Endothelial cell of umbilical vein (primary cell): ENCODE measurements around the gene ISL1. TPM values are rescaled to one million over a fixed set of nuclear protein-coding genes. Genes with fewer than 3 reads are reported as not detected.
A peak's percentile ranks its signal among the peaks of the same experiment; 100 is the strongest.

ENCODE experiments used
- Bru-seq: library from RNA; stranded (reverse); fragments of 400-500 nt; gene quantifications from one replicate; lab custom pipeline; 2021; lab: Mats Ljungman, UMichigan
- BruChase-seq, 2 experiments: library from RNA; stranded (reverse); fragments of 400-500 nt; gene quantifications; one replicate each; lab custom pipeline; 2021; lab: Mats Ljungman, UMichigan
- BruUV-seq: library from RNA; stranded (reverse); fragments of 400-500 nt; replicated peaks from 2 replicates; lab custom pipeline; 2021; lab: Mats Ljungman, UMichigan
- CTCF ChIA-PET: fragments of 300-600, 350-600 bp; sonication (Branson Sonifier 250); formaldehyde crosslinking; loops from one replicate; lab custom pipeline; 2021; ENCODE audit warnings: antibody characterized with exemption, inconsistent platforms; lab: Charles Lee
- POLR2A ChIA-PET: fragments of 300-600, 350-600 bp; sonication (Branson Sonifier 250); formaldehyde crosslinking; loops from one replicate; lab custom pipeline; 2021; ENCODE audit warnings: antibody characterized with exemption, inconsistent platforms; lab: Charles Lee
- DNase-seq: peaks from one replicate; pipeline ENCODE4 v3.0.0-alpha.2; 2011; ENCODE audit warnings: low read depth, low spot score
- FAIRE-seq: peaks from 2 replicates; lab custom pipeline; 2011; peaks lifted over from hg19 to GRCh38; lab: Jason Lieb, UNC
- H2AFZ ChIP-seq: 2 replicates; pipeline ENCODE4 v1.6.0; 2012; ENCODE audit warnings: low read depth, low read length, control low read depth, inconsistent platforms
- H3K27ac ChIP-seq: 2 replicates; pipeline ENCODE4 v1.5.1; 2011; ENCODE audit warnings: low read depth, mild to moderate bottlenecking, control low read depth, low read length, moderate library complexity; ENCODE audit not compliant: insufficient read depth
- H3K27me3 ChIP-seq, 2 experiments: 2 replicates each; pipeline versions ENCODE4 v1.6.0 to v1.6.1; 2011; ENCODE audit warnings: low read length in 2 of 2, mixed read lengths in 1 of 2; ENCODE audit not compliant: control insufficient read depth in 2 of 2, insufficient read depth in 2 of 2
- H3K36me3 ChIP-seq, 2 experiments: 2 replicates in 1 of 2; 3 replicates in 1 of 2; pipeline ENCODE4 v1.5.1; 2011; ENCODE audit warnings: low read length in 2 of 2, mild to moderate bottlenecking in 1 of 2, moderate library complexity in 1 of 2; ENCODE audit not compliant: control insufficient read depth in 2 of 2, insufficient read depth in 2 of 2; ENCODE audit errors: extremely low read depth in 1 of 2
- H3K4me1 ChIP-seq: 3 replicates; pipeline ENCODE4 v1.5.1; 2011; ENCODE audit warnings: mild to moderate bottlenecking, low read length; ENCODE audit not compliant: control insufficient read depth, insufficient read depth; ENCODE audit errors: extremely low read depth
- H3K4me2 ChIP-seq: 2 replicates; pipeline ENCODE4 v1.6.1; 2011; ENCODE audit warnings: low read length, control low read depth, mixed read lengths; ENCODE audit not compliant: insufficient read depth
- H3K4me3 ChIP-seq, 3 experiments: fragments of 200-600 bp in 1 of 3; sonication (generic), shearing (Covaris generic) in 1 of 3; replicated peaks in 1 of 3; 2 replicates each; pipeline ENCODE4 v1.5.1; 2011 to 2016; ENCODE audit warnings: control low read depth in 3 of 3, low read length in 3 of 3, mild to moderate bottlenecking in 2 of 3, inconsistent platforms in 1 of 3, low read depth in 1 of 3, moderate library complexity in 1 of 3; ENCODE audit not compliant: insufficient read depth in 1 of 3
- H3K79me2 ChIP-seq: 2 replicates; pipeline ENCODE4 v1.6.0; 2012; ENCODE audit warnings: low read length, inconsistent platforms; ENCODE audit not compliant: control insufficient read depth, insufficient read depth
- H3K9ac ChIP-seq: replicated peaks from 2 replicates; pipeline ENCODE3; 2011; ENCODE audit warnings: low read length, control low read depth; ENCODE audit not compliant: insufficient read depth; ENCODE audit errors: extremely low read depth
- H3K9me1 ChIP-seq: replicated peaks from 3 replicates; pipeline ENCODE4 v1.6.0; 2011; ENCODE audit warnings: mild to moderate bottlenecking, low read length; ENCODE audit not compliant: control insufficient read depth, insufficient read depth; ENCODE audit errors: extremely low read depth
- H3K9me3 ChIP-seq: replicated peaks from 2 replicates; pipeline ENCODE4 v1.5.1; 2012; ENCODE audit warnings: low read length, inconsistent platforms; ENCODE audit not compliant: control insufficient read depth, insufficient read depth
- H4K20me1 ChIP-seq: replicated peaks from 2 replicates; pipeline ENCODE3; 2011; ENCODE audit warnings: mild to moderate bottlenecking, low read length; ENCODE audit not compliant: control insufficient read depth, insufficient read depth; ENCODE audit errors: extremely low read depth
- CTCF ChIP-seq, 2 donors: IDR thresholded peaks; 1 replicate in 1 of 2; 2 replicates in 1 of 2; pipeline ENCODE4 v1.5.1; 2011; ENCODE audit warnings: low read length in 2 of 2, mild to moderate bottlenecking in 2 of 2, moderate library complexity in 2 of 2, control low read depth in 1 of 2, inconsistent platforms in 1 of 2, low read depth in 1 of 2; ENCODE audit not compliant: insufficient read depth in 1 of 2; ENCODE audit errors: extremely low read depth in 1 of 2
- EZH2 ChIP-seq: IDR thresholded peaks from 2 replicates; pipeline ENCODE4 v1.6.1; 2012; ENCODE audit warnings: borderline replicate concordance, low read depth, mild to moderate bottlenecking, moderate library complexity, low read length, inconsistent platforms; ENCODE audit not compliant: severe bottlenecking
- FOS ChIP-seq: IDR thresholded peaks from 2 replicates; pipeline ENCODE4 v1.6.1; 2011; ENCODE audit warnings: mild to moderate bottlenecking, low read length, moderate library complexity, borderline replicate concordance; ENCODE audit not compliant: insufficient read depth
- JUN ChIP-seq: IDR thresholded peaks from 2 replicates; pipeline ENCODE4 v1.6.1; 2011; ENCODE audit warnings: borderline replicate concordance, low read depth; ENCODE audit not compliant: insufficient read length, insufficient read depth
- MYC ChIP-seq: IDR thresholded peaks from one replicate; pipeline ENCODE4 v1.6.1; 2011; ENCODE audit warnings: mild to moderate bottlenecking, low read depth, low read length
- POLR2A ChIP-seq: IDR thresholded peaks from 2 replicates; pipeline ENCODE4 v1.6.1; 2012; ENCODE audit warnings: low read depth, mild to moderate bottlenecking, control low read depth, low read length
- POLR2AphosphoS5 ChIP-seq: IDR thresholded peaks from 2 replicates; pipeline ENCODE4 v1.6.1; 2012; ENCODE audit warnings: low read depth, mild to moderate bottlenecking, control low read depth, low read length, moderate library complexity; ENCODE audit not compliant: insufficient read depth
- dilution Hi-C: fragments of 300-500 bp; cut with MboI; formaldehyde crosslinking; loops from one replicate; pipeline ENCODE4 v1.15.0; 2019; ENCODE audit warnings: low sequenced_read_pairs; ENCODE audit not compliant: extremely low pct_ligation_motif_present
- intact Hi-C: fragments of 100-400 bp; cut with micrococcal nuclease; formaldehyde crosslinking; loops from one replicate; pipeline ENCODE4 v1.10.0; 2022
- long read RNA-seq: library from polyadenylated mRNA; stranded (forward); transcript quantifications from one replicate; pipeline ENCODE4 v2.0.0, GENCODE V29; 2021
- polyA minus RNA-seq, 3 experiments: library from RNA; depleted of rRNA, polyadenylated mRNA; stranded (reverse); fragments of >200 nt; gene quantifications; 1 replicate in 1 of 3; 2 replicates in 2 of 3; pipeline ENCODE4 v1.2.3, GENCODE V29; 2011
- polyA plus RNA-seq, 4 experiments: library from polyadenylated mRNA; depleted of rRNA in 3 of 4; stranded (reverse) in 3 of 4; unstranded in 1 of 4; fragments of >200 nt; gene quantifications; 2 replicates each; pipeline versions ENCODE4 v1.2.1 to v1.2.3, GENCODE V29; 2011 to 2012; ENCODE audit warnings: missing spikeins in 1 of 4
- total RNA-seq: library from RNA; stranded (reverse); gene quantifications from 2 replicates; pipeline ENCODE4 v1.2.3, GENCODE V29; 2021

ISL1 gene
- total RNA-seq (0.53 and 1.1 TPM in 2 replicates), polyA plus RNA-seq (0.13 and 0.28 TPM in 2 replicates), polyA minus RNA-seq (0.19 and 0.27 TPM in 2 replicates), Bru-seq, nascent RNA (percentile 40 among the genes with signal in this experiment), BruChase-seq, experiment 1, labeled RNA remaining after a 6-hour chase (percentile 27 among the genes with signal in this experiment), BruChase-seq, experiment 2, labeled RNA remaining after a 2-hour chase (percentile 35 among the genes with signal in this experiment)
- 0.48 and 0.54 TPM in 2 replicates for polyA plus RNA-seq (2011; cell fraction: cytosol; rRNA removed)
- 0.34 and 0.61 TPM in 2 replicates for polyA plus RNA-seq (2011; cell fraction: nucleus; rRNA removed)
- 0.51 and 0.65 TPM in 2 replicates for polyA plus RNA-seq (2012)
- not detected for polyA minus RNA-seq (2011; cell fraction: cytosol; rRNA and poly(A)+ RNA removed)
- polyA minus RNA-seq (2011; cell fraction: nucleus; rRNA and poly(A)+ RNA removed): 0.24 and 0.43 TPM in 2 replicates
- long read RNA-seq, partial matches to known transcripts: 0 of 2 reads
- long read RNA-seq, other reads (novel, unspliced or antisense): 0 of 2 reads

- peaks cover 44 to 84% of the 10 kb centered on the region in 2 experiments for H3K27me3 ChIP-seq
- peak within 1 kb of the TSS; percentile 29 for H3K9ac ChIP-seq
- peak within 1 kb of the TSS; percentile 40 for H3K27ac ChIP-seq
- peak within 1 kb of the TSS; percentile 83 for H3K4me2 ChIP-seq
- H3K9me3 ChIP-seq: no peaks in the 10 kb centered on the region
- POLR2A ChIA-PET: interaction anchor here (0.8 to 1.6 kb wide), 3 partner anchors 13 to 420 kb away, joined by 3 to 4 read pairs (median 3); no protein-coding TSS in a partner anchor
- CTCF ChIA-PET: interaction anchor here (0.7 to 4.8 kb wide), 7 partner anchors 15 to 624 kb away, joined by 3 to 26 read pairs (median 4); no protein-coding TSS in a partner anchor
- DNase-seq (peak; percentile 90), FAIRE-seq (peak; percentile 76)
- H3K4me3 ChIP-seq: peak within 1 kb of the TSS; percentile 46 to 69 (median 55)
- no peaks in the 10 kb centered on the region for H4K20me1 ChIP-seq
- no peak for TF ChIP-seq FOS
- peak; percentile 55 for TF ChIP-seq POLR2A
- TF ChIP-seq EZH2: no peak
- no peak for TF ChIP-seq MYC
- TF ChIP-seq POLR2AphosphoS5: peak; percentile 28
- no peak for TF ChIP-seq JUN
- no peak for TF ChIP-seq CTCF (IDR thresholded peaks at IDR 0.05; ENCODE audit: extremely low read depth in 1 of 2, insufficient read depth in 1 of 2, low read depth in 1 of 2, low read length in 2 of 2)
- intact Hi-C loops (loop anchor here (5.0 kb wide), 2 partner anchors 439 to 1274 kb away; no protein-coding TSS in a partner anchor), dilution Hi-C loops (no loop called here)
- BruUV-seq: TSS peak; percentile 50
- peak within 1 kb of the TSS; percentile 88 for H2AFZ ChIP-seq
- H3K79me2 ChIP-seq: no peaks in the 10 kb centered on the region
- peaks cover 18% of the 10 kb centered on the region for H3K4me1 ChIP-seq
- no peaks in the 10 kb centered on the region for H3K36me3 ChIP-seq
- no peaks in the 10 kb centered on the region for H3K9me1 ChIP-seq
Observed at GRCh38 chr5:51383131-51384121, at the start of gene ISL1. TSS of gene ISL1 (plus strand) at chr5:51383448. CDS start at chr5:51383672, 224 bp downstream.
